Subcutaneous abdominal adipose tissue (tissue), 5 donors: Measurements from ENCODE around the gene ZNF212.

ENCODE experiments used
- H3K27ac ChIP-seq: one replicate; pipeline ENCODE4 v1.7.0; 2013; ENCODE audit warnings: low read depth, mild to moderate bottlenecking, inconsistent platforms, low read length, moderate library complexity
- H3K27me3 ChIP-seq, 5 donors: one replicate each; pipeline ENCODE4 v1.7.0; 2013; ENCODE audit warnings: low read length in 5 of 5, inconsistent platforms in 1 of 5; ENCODE audit not compliant: control insufficient read depth in 5 of 5, insufficient read depth in 4 of 5
- H3K36me3 ChIP-seq, 5 donors: one replicate each; pipeline ENCODE4 v1.7.0; 2013; ENCODE audit warnings: low read length in 5 of 5; ENCODE audit not compliant: control insufficient read depth in 5 of 5, insufficient read depth in 5 of 5
- H3K4me1 ChIP-seq, 5 donors: one replicate each; pipeline ENCODE4 v1.7.0; 2013; ENCODE audit warnings: low read length in 5 of 5, mild to moderate bottlenecking in 3 of 5, moderate library complexity in 1 of 5; ENCODE audit not compliant: control insufficient read depth in 5 of 5, insufficient read depth in 5 of 5
- H3K4me3 ChIP-seq, 5 donors: one replicate each; pipeline ENCODE4 v1.7.0; 2013; ENCODE audit warnings: low read length in 5 of 5, low read depth in 1 of 5
- H3K9ac ChIP-seq, 5 donors: one replicate each; pipeline ENCODE4 v1.7.0; 2013; ENCODE audit warnings: low read length in 5 of 5, mild to moderate bottlenecking in 4 of 5, moderate library complexity in 3 of 5
- H3K9me3 ChIP-seq, 5 donors: one replicate each; pipeline ENCODE4 v1.7.0; 2013; ENCODE audit warnings: low read length in 5 of 5; ENCODE audit not compliant: control insufficient read depth in 5 of 5
- donor health status: healthy.
- donor health status: healthy.
- donor health status: healthy.
- donor health status: healthy.
- donor health status: healthy.

Gene ZNF212

GRCh38 chr7:149281508-149282330 lies 42.3 kb downstream of the ZNF212 start:
- peaks cover 2 to 17% (median 15%) of the 10 kb centered on the region in 5 donors for H3K4me1 ChIP-seq
- no peaks in the 10 kb centered on the region for H3K9me3 ChIP-seq
- no peaks in the 10 kb centered on the region for H3K27me3 ChIP-seq
- peaks cover 0 to 56% (median 38%) of the 10 kb centered on the region in 5 donors for H3K36me3 ChIP-seq
- H3K27ac ChIP-seq, result no peak overlapping the region
- no peak overlapping the region for H3K4me3 ChIP-seq
- H3K9ac ChIP-seq, result no peak overlapping the region

- no peak overlapping the region for H3K4me3 ChIP-seq
- no peaks in the 10 kb centered on the region for H3K27me3 ChIP-seq
- H3K27ac ChIP-seq, result no peak overlapping the region
- no peak overlapping the region for H3K9ac ChIP-seq
- peaks cover 0 to 51% (median 35%) of the 10 kb centered on the region in 5 donors for H3K36me3 ChIP-seq
- no peaks in the 10 kb centered on the region for H3K9me3 ChIP-seq
- H3K4me1 ChIP-seq, result peaks cover 2 to 17% (median 15%) of the 10 kb centered on the region in 5 donors
These were observed 42.8 kb downstream of the ZNF212 start for GRCh38 chr7:149282331-149282655.

- Histone ChIP-seq H3K27ac (no peak overlapping the region), H3K9me3 (no peaks in the 10 kb centered on the region), H3K36me3 (peaks cover 0 to 49% (median 38%) of the 10 kb centered on the region in 5 donors), H3K27me3 (no peaks in the 10 kb centered on the region), H3K9ac (no peak overlapping the region), H3K4me3 (no peak overlapping the region), H3K4me1 (peaks cover 2 to 17% (median 15%) of the 10 kb centered on the region in 5 donors)
These were observed 43.9 kb downstream of the ZNF212 start for GRCh38 chr7:149283321-149283720.

GRCh38 chr7:149284343-149284742 lies 44.9 kb downstream of the ZNF212 start:
- no peaks in the 10 kb centered on the region for H3K27me3 ChIP-seq
- H3K9me3 ChIP-seq, result no peaks in the 10 kb centered on the region
- no peak overlapping the region for H3K27ac ChIP-seq
- H3K4me3 ChIP-seq, result no peak overlapping the region
- H3K36me3 ChIP-seq, result peaks cover 0 to 48% (median 30%) of the 10 kb centered on the region in 5 donors
- peaks cover 2 to 17% (median 15%) of the 10 kb centered on the region in 5 donors for H3K4me1 ChIP-seq
- no peak overlapping the region for H3K9ac ChIP-seq

- H3K27me3 ChIP-seq, result no peaks in the 10 kb centered on the region
- peaks cover 2 to 17% (median 15%) of the 10 kb centered on the region in 5 donors for H3K4me1 ChIP-seq
- H3K36me3 ChIP-seq, result peaks cover 0 to 51% (median 32%) of the 10 kb centered on the region in 5 donors
- no peak overlapping the region for H3K27ac ChIP-seq
- no peaks in the 10 kb centered on the region for H3K9me3 ChIP-seq
- peak overlapping the region; percentile 75 to 86 (median 78) for H3K4me3 ChIP-seq
- H3K9ac ChIP-seq, result peak overlapping the region; percentile 63 to 87 (median 79)
These were observed 45.6 kb downstream of the ZNF212 start for GRCh38 chr7:149284850-149285585.

- Histone ChIP-seq H3K4me1 (peaks cover 2 to 17% (median 15%) of the 10 kb centered on the region in 5 donors), H3K9me3 (no peaks in the 10 kb centered on the region), H3K27ac (no peak overlapping the region), H3K36me3 (peaks cover 0 to 50% (median 26%) of the 10 kb centered on the region in 5 donors), H3K27me3 (no peaks in the 10 kb centered on the region), H3K9ac (peak overlapping the region; percentile 63 to 87 (median 79)), H3K4me3 (peak overlapping the region; percentile 75 to 86 (median 78))
These were observed 46.2 kb downstream of the ZNF212 start for GRCh38 chr7:149285603-149286002.

GRCh38 chr7:149286811-149287400 lies 47.5 kb downstream of the ZNF212 start:
- no peak overlapping the region for H3K4me3 ChIP-seq
- peaks cover 0 to 38% (median 23%) of the 10 kb centered on the region in 5 donors for H3K36me3 ChIP-seq
- H3K9ac ChIP-seq, result peak overlapping the region in 1 of 5 donors; percentile 32
- no peaks in the 10 kb centered on the region for H3K9me3 ChIP-seq
- peaks cover 2 to 17% (median 15%) of the 10 kb centered on the region in 5 donors for H3K4me1 ChIP-seq
- no peak overlapping the region for H3K27ac ChIP-seq
- no peaks in the 10 kb centered on the region for H3K27me3 ChIP-seq

- no peak overlapping the region for H3K9ac ChIP-seq
- no peaks in the 10 kb centered on the region for H3K9me3 ChIP-seq
- peaks cover 2 to 17% (median 15%) of the 10 kb centered on the region in 5 donors for H3K4me1 ChIP-seq
- H3K4me3 ChIP-seq, result no peak overlapping the region
- no peaks in the 10 kb centered on the region for H3K27me3 ChIP-seq
- H3K36me3 ChIP-seq, result peaks cover 0 to 40% (median 24%) of the 10 kb centered on the region in 5 donors
- no peak overlapping the region for H3K27ac ChIP-seq
These were observed 48.2 kb downstream of the ZNF212 start for GRCh38 chr7:149287622-149288021.

GRCh38 chr7:149289262-149289661 lies 49.8 kb downstream of the ZNF212 start:
- no peak overlapping the region for H3K4me3 ChIP-seq
- H3K9ac ChIP-seq, result no peak overlapping the region
- H3K4me1 ChIP-seq, result peaks cover 2 to 17% (median 15%) of the 10 kb centered on the region in 5 donors
- no peaks in the 10 kb centered on the region for H3K9me3 ChIP-seq
- H3K27me3 ChIP-seq, result no peaks in the 10 kb centered on the region
- no peak overlapping the region for H3K27ac ChIP-seq
- peaks cover 0 to 56% (median 37%) of the 10 kb centered on the region in 5 donors for H3K36me3 ChIP-seq
